Activated CD4-positive, CD25-positive, alpha-beta regulatory T cell treated with anti-CD3 and anti-CD28 coated beads, Interleukin-2, amount 50 U/mL, for 16 hours (primary cell): Measurements from ENCODE around the gene STX16.
"Not testable (repeated sequence)": the region's sequence is repeated elsewhere in the genome, so short reads cannot be mapped to it uniquely, and the experiment has no call there.

Experiments
- DNase-seq: peaks from one replicate; pipeline ENCODE4 v3.0.0-alpha.2; 2020; ENCODE audit warnings: low read depth, low spot score

Gene STX16

GRCh38 chr20:58721951-58722778 lies 71.1 kb downstream of the STX16 start:
- DNase-seq: no peak

GRCh38 chr20:58722877-58723627 lies 72.0 kb downstream of the STX16 start:
- DNase-seq: no peak

GRCh38 chr20:58723628-58723984 lies 72.5 kb downstream of the STX16 start:
- no peak for DNase-seq

- DNase-seq: not testable (repeated sequence)
These were observed 75.1 kb downstream of the STX16 start for GRCh38 chr20:58726156-58726555.
